HCT116 (cell line): ENCODE measurements around the gene ZNF628.

Experiments
- EZH2 ChIP-seq: fragments of 200-600 bp; sonication (generic); IDR thresholded peaks from 2 replicates; pipeline ENCODE4 v1.6.1; 2017; ENCODE audit warnings: antibody characterized with exemption, mixed run types
- EZH2phosphoT487 ChIP-seq: fragments of 200-600 bp; IDR thresholded peaks from 2 replicates; pipeline ENCODE4 v1.6.1; 2018; ENCODE audit warnings: antibody characterized with exemption, borderline replicate concordance
- POLR2A ChIP-seq: IDR thresholded peaks from 2 replicates; pipeline ENCODE4 v1.7.0; 2011; ENCODE audit warnings: borderline replicate concordance; ENCODE audit not compliant: insufficient read depth, insufficient read length; ENCODE audit errors: extremely low read depth
- POLR2AphosphoS5 ChIP-seq: IDR thresholded peaks from 2 replicates; pipeline ENCODE4 v1.6.1; 2011; ENCODE audit warnings: mild to moderate bottlenecking, low read depth, low read length, moderate library complexity
- RAD21 ChIP-seq: IDR thresholded peaks from 2 replicates; pipeline ENCODE4 v1.6.1; 2012; ENCODE audit warnings: low read depth, mild to moderate bottlenecking
- TF ChIP-seq, protein P1 (sequence below), 3 experiments: fragments of 200-600 bp in 1 of 3; sonication (generic) in 1 of 3; IDR thresholded peaks in 2 of 3; conservative IDR thresholded peaks in 1 of 3; 2 replicates each; pipeline ENCODE4 v1.5.1; 2012 to 2017; ENCODE audit warnings: low read depth in 2 of 3, low read length in 2 of 3, antibody characterized with exemption in 1 of 3, borderline replicate concordance in 1 of 3, control low read depth in 1 of 3, mild to moderate bottlenecking in 1 of 3, mixed read lengths in 1 of 3, mixed run types in 1 of 3, moderate library complexity in 1 of 3; ENCODE audit not compliant: insufficient read depth in 1 of 3

DNA sequence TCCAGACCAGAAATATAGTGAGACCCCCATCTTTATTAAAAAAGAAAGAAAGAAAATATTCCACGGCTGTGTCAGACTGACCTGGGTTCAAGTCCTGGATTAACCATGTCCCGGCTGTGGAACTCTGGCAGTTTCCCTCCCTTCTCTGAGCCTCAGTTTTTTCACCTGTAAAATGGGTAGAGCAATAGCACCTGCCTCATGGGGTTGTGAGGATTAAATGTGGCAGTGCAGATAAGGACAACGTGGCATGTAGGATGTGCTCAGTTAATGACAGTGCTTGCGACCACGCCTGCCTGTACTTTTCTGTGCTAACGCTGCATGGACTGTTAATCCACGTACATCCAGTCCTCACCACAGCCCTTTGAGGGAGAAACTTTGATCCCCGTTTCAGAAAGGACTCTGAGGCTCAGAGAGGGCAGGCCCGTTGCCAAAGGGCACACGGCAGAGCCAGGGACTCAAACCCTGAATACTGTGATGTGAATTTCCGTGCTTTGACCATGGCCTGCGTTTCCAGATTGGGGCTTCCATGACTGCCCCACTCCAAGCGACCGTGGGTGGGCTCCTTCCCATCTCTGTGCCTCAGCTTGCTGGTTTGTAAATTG is 44.4 kb downstream of the ZNF628 start:
- TF ChIP-seq, protein P1, sequence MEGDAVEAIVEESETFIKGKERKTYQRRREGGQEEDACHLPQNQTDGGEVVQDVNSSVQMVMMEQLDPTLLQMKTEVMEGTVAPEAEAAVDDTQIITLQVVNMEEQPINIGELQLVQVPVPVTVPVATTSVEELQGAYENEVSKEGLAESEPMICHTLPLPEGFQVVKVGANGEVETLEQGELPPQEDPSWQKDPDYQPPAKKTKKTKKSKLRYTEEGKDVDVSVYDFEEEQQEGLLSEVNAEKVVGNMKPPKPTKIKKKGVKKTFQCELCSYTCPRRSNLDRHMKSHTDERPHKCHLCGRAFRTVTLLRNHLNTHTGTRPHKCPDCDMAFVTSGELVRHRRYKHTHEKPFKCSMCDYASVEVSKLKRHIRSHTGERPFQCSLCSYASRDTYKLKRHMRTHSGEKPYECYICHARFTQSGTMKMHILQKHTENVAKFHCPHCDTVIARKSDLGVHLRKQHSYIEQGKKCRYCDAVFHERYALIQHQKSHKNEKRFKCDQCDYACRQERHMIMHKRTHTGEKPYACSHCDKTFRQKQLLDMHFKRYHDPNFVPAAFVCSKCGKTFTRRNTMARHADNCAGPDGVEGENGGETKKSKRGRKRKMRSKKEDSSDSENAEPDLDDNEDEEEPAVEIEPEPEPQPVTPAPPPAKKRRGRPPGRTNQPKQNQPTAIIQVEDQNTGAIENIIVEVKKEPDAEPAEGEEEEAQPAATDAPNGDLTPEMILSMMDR (IDR thresholded peaks at IDR 0.05 in 2 of 3, conservative IDR thresholded peaks at IDR 0.05 in 1 of 3; ENCODE audit: borderline replicate concordance in 1 of 3, insufficient read depth in 1 of 3, low read depth in 2 of 3, low read length in 2 of 3): no peak
- no peak for TF ChIP-seq RAD21
- no peak for TF ChIP-seq EZH2
- no peak for TF ChIP-seq POLR2AphosphoS5
- no peak for TF ChIP-seq POLR2A
- no peak for TF ChIP-seq EZH2phosphoT487
